ENCODE results near the gene NSUN2.

NSUN2 gene

GRCh38 chr5:6642655-6643054 is 9.8 kb upstream of the NSUN2 start:
- no peak for DNase-seq

- no peak for DNase-seq
These were observed 5.4 kb upstream of the NSUN2 start for GRCh38 chr5:6638236-6638635.

- DNase-seq: no peak
These were observed 4.7 kb upstream of the NSUN2 start for GRCh38 chr5:6637590-6637989.

- DNase-seq: no peak
These were observed 4.2 kb upstream of the NSUN2 start for GRCh38 chr5:6637022-6637421.

- no peak for DNase-seq
These were observed 3.4 kb upstream of the NSUN2 start for GRCh38 chr5:6636293-6636692.

- no peak for DNase-seq
These were observed 2.1 kb upstream of the NSUN2 start for GRCh38 chr5:6634788-6635430.

GRCh38 chr5:6634306-6634705 is 1.5 kb upstream of the NSUN2 start:
- no peak for DNase-seq

GRCh38 chr5:6633469-6634245 is 813 bp upstream of the NSUN2 start:
- DNase-seq: no peak

GRCh38 chr5:6632324-6632887 is 438 bp downstream of the NSUN2 start:
- DNase-seq: no peak

GRCh38 chr5:6631441-6631840 is 1.4 kb downstream of the NSUN2 start:
- DNase-seq: no peak

- no peak for DNase-seq
These were observed 6.3 kb downstream of the NSUN2 start for GRCh38 chr5:6626508-6626907.

GRCh38 chr5:6623941-6624340 is 8.9 kb downstream of the NSUN2 start:
- no peak for DNase-seq

- DNase-seq: no peak
These were observed 9.6 kb downstream of the NSUN2 start for GRCh38 chr5:6623228-6623627.

GRCh38 chr5:6616632-6617031 is 16.2 kb downstream of the NSUN2 start:
- DNase-seq: no peak

GRCh38 chr5:6615034-6615815 is 17.6 kb downstream of the NSUN2 start:
- no peak for DNase-seq

GRCh38 chr5:6611334-6612256 is 21.2 kb downstream of the NSUN2 start:
- no peak for DNase-seq

- DNase-seq: no peak
These were observed 24.8 kb downstream of the NSUN2 start for GRCh38 chr5:6608016-6608415.

GRCh38 chr5:6607559-6607936 is 25.3 kb downstream of the NSUN2 start:
- no peak for DNase-seq

- DNase-seq: no peak
These were observed 25.8 kb downstream of the NSUN2 start for GRCh38 chr5:6606884-6607558.

GRCh38 chr5:6604946-6605345 is 27.9 kb downstream of the NSUN2 start:
- no peak for DNase-seq

GRCh38 chr5:6604341-6604740 is 28.5 kb downstream of the NSUN2 start:
- DNase-seq: no peak

GRCh38 chr5:6603643-6604042 is 29.2 kb downstream of the NSUN2 start:
- no peak for DNase-seq

Measured in femur (tissue), 1 donor.